ENCODE results near the gene TPSAB1.

TPSAB1 gene

DNA sequence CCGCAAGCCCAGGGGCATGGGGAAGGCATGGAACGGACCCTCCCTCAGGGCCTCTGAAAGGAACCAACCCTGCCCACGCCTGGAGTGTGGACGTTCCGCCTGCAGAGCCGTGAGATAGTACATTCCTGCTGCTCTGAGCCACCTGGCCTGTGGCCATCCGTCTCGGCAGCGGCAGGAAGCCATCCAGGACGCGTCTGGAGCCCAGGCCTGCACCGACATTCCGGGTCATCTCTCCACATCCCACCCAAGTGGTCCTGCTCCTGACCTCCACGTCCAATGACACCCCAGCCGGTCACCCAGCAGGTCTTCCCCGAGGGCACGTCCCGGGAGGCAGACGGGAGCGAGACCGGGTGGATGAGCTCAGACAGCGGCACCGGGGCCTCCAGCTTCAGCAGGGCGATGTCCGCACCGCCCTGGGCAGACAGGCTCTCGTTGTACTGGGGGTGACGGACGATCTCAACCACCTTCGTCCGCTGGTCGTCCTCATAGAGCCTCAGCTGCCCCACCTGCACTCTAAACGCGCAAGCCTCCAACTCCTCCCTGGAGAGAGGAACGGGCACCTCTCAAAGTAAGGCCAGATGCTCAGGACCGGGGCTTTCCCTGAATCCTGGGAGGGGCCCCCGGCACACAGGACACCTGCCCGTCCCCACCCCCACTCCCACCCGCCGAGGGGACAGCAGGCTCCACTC is 47.6 kb downstream of the TPSAB1 start:
- DNase-seq (ENCODE audit: low spot score) = no peak
- TF ChIP-seq, protein P1, sequence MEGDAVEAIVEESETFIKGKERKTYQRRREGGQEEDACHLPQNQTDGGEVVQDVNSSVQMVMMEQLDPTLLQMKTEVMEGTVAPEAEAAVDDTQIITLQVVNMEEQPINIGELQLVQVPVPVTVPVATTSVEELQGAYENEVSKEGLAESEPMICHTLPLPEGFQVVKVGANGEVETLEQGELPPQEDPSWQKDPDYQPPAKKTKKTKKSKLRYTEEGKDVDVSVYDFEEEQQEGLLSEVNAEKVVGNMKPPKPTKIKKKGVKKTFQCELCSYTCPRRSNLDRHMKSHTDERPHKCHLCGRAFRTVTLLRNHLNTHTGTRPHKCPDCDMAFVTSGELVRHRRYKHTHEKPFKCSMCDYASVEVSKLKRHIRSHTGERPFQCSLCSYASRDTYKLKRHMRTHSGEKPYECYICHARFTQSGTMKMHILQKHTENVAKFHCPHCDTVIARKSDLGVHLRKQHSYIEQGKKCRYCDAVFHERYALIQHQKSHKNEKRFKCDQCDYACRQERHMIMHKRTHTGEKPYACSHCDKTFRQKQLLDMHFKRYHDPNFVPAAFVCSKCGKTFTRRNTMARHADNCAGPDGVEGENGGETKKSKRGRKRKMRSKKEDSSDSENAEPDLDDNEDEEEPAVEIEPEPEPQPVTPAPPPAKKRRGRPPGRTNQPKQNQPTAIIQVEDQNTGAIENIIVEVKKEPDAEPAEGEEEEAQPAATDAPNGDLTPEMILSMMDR (IDR thresholded peaks at IDR 0.05; ENCODE audit: extremely low read depth, missing control alignments) = no peak

GRCh38 chr16:1288813-1289476 is 48.4 kb downstream of the TPSAB1 start:
- TF ChIP-seq, protein P1 (IDR thresholded peaks at IDR 0.05; ENCODE audit: extremely low read depth, missing control alignments) = no peak
- no peak for DNase-seq (ENCODE audit: low spot score)

- TF ChIP-seq, protein P1 (IDR thresholded peaks at IDR 0.05; ENCODE audit: extremely low read depth, missing control alignments) = no peak
- no peak for DNase-seq (ENCODE audit: low spot score)
Observed at GRCh38 chr16:1289477-1289866, 49.0 kb downstream of the TPSAB1 start.

DNA sequence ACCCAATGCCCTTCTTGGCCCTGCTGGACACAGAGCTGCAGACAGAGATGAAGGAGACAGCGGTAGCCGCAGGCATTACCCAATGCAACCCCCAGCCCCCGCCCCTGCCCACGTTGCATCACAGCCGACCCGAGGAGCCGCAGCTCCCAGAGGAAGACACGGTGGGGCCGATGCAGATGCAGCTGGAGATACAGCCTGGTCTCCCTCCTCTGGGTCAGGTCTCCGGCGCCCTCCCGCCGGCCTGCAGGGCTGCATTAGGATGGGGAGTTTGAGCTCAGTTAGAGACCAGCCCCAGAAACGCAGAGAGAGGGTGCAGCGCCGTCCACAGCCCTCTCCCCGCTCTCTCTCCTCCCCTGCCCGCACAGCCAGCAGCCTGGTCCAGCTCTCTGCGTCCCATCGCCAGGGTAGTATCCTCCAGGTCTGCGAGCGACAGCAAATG is 49.6 kb downstream of the TPSAB1 start:
- TF ChIP-seq, protein P1 (IDR thresholded peaks at IDR 0.05; ENCODE audit: extremely low read depth, missing control alignments) = no peak
- DNase-seq (ENCODE audit: low spot score) = no peak

GRCh38 chr16:1290860-1291575 is 50.5 kb downstream of the TPSAB1 start:
- TF ChIP-seq, protein P1 (IDR thresholded peaks at IDR 0.05; ENCODE audit: extremely low read depth, missing control alignments) = no peak
- no peak for DNase-seq (ENCODE audit: low spot score)

DNA sequence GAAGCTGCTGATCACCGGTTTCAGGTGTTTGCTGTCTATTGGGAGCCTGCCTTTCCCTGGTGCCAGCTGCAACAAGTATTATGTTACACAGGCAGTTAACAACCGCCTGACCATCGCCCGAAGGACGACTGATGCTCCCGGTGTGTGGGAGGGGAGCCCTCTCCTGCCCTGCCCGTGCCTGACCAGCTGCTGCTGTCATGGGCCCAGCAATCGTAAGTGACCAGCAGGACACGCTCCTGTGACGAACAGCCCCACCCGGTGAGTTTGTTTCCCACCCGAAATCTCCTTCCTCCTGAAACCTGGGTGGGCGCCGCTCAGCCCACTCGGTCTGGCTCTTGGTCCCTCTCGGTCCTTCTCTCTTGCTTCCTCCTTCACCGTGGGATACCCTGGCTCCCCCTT is 51.1 kb downstream of the TPSAB1 start:
- TF ChIP-seq, protein P1 (IDR thresholded peaks at IDR 0.05; ENCODE audit: extremely low read depth, missing control alignments) = no peak
- no peak for DNase-seq (ENCODE audit: low spot score)

All from GM20000 (cell line).